Prostate gland (tissue), 2 donors: Measurements from ENCODE around the gene C20orf144.
"Not testable (repeated sequence)": the region's sequence is repeated elsewhere in the genome, so short reads cannot be mapped to it uniquely, and the experiment has no call there.

Experiments used
- CTCF ChIP-seq, 4 experiments: fragments of 200-600 bp in 2 of 4; fragments of 450-650 bp in 2 of 4; sonication (generic) in 2 of 4; IDR thresholded peaks; 1 replicate in 3 of 4; 2 replicates in 1 of 4; pipeline ENCODE4 v1.5.1; 2016 to 2019; ENCODE audit warnings: antibody characterized with exemption in 4 of 4, mild to moderate bottlenecking in 2 of 4, moderate library complexity in 2 of 4
- POLR2A ChIP-seq: fragments of 450-650 bp; IDR thresholded peaks from one replicate; pipeline ENCODE4 v1.6.1; 2016; ENCODE audit warnings: antibody characterized with exemption, mild to moderate bottlenecking

- TF ChIP-seq CTCF (IDR thresholded peaks at IDR 0.05); POLR2A: not testable (repeated sequence)
Measured at GRCh38 chr20:33700696-33701441, 38.7 kb downstream of the C20orf144 start.
